ENCODE measurements around the gene ALAS2.
"Not testable (repeated sequence)": the region's sequence is repeated elsewhere in the genome, so short reads cannot be mapped to it uniquely, and the experiment has no call there.

Gene ALAS2

GRCh38 chrX:55030271-55031205 lies at the start of gene ALAS2:
TSS of gene ALAS2 (minus strand) at chrX:55030977. CDS start at chrX:55026000, 4,977 bp downstream.
- no peak within 1 kb of the TSS; the same call in 1 of the 2 replicates for H3K4me3 ChIP-seq (ENCODE audit: low read depth, low read length)
- H3K27me3 ChIP-seq (ENCODE audit: control insufficient read depth, insufficient read depth, low read length) = no peaks in the 10 kb centered on the region
- H3K4me1 ChIP-seq (ENCODE audit: control insufficient read depth, insufficient read depth, low read length) = peaks cover 3% of the 10 kb centered on the region; the same call in 1 of the 2 replicates
- H3K9ac ChIP-seq (ENCODE audit: low read length) = no peak within 1 kb of the TSS
- no peaks in the 10 kb centered on the region for H3K36me3 ChIP-seq (ENCODE audit: control insufficient read depth, insufficient read depth, low read length)
- peaks cover 21% of the 10 kb centered on the region for H3K9me3 ChIP-seq (ENCODE audit: control insufficient read depth, insufficient read depth, low read depth, low read length)
- no peak within 1 kb of the TSS for H3K27ac ChIP-seq (ENCODE audit: low read depth, low read length)

GRCh38 chrX:55074851-55075467 lies 44.2 kb upstream of the ALAS2 start, which contains the start of gene PAGE2B:
TSS of gene PAGE2B (plus strand) at chrX:55075030. CDS start at chrX:55076042, 1,012 bp downstream.
- peaks cover 19% of the 10 kb centered on the region; the same call in 1 of the 2 replicates for H3K9me3 ChIP-seq (ENCODE audit: control insufficient read depth, insufficient read depth, low read depth, low read length)
- no peaks in the 10 kb centered on the region for H3K4me1 ChIP-seq (ENCODE audit: control insufficient read depth, insufficient read depth, low read length)
- H3K9ac ChIP-seq (ENCODE audit: low read length) = no peak within 1 kb of the TSS
- H3K27ac ChIP-seq (ENCODE audit: low read depth, low read length) = no peak within 1 kb of the TSS
- H3K27me3 ChIP-seq (ENCODE audit: control insufficient read depth, insufficient read depth, low read length) = no peaks in the 10 kb centered on the region; the same call in 1 of the 2 replicates
- no peaks in the 10 kb centered on the region for H3K36me3 ChIP-seq (ENCODE audit: control insufficient read depth, insufficient read depth, low read length)
- H3K4me3 ChIP-seq (ENCODE audit: low read depth, low read length) = no peak within 1 kb of the TSS

GRCh38 chrX:55072286-55072685 lies 41.5 kb upstream of the ALAS2 start:
- H3K9ac ChIP-seq (ENCODE audit: low read length) = no peak overlapping the region
- H3K36me3 ChIP-seq (ENCODE audit: control insufficient read depth, insufficient read depth, low read length) = no peaks in the 10 kb centered on the region
- H3K9me3 ChIP-seq (ENCODE audit: control insufficient read depth, insufficient read depth, low read depth, low read length) = peaks cover 19% of the 10 kb centered on the region; the same call in 1 of the 2 replicates
- H3K4me1 ChIP-seq (ENCODE audit: control insufficient read depth, insufficient read depth, low read length) = no peaks in the 10 kb centered on the region
- H3K27me3 ChIP-seq (ENCODE audit: control insufficient read depth, insufficient read depth, low read length) = no peaks in the 10 kb centered on the region; the same call in 1 of the 2 replicates
- H3K27ac ChIP-seq (ENCODE audit: low read depth, low read length) = no peak overlapping the region
- no peak overlapping the region for H3K4me3 ChIP-seq (ENCODE audit: low read depth, low read length)

GRCh38 chrX:55067180-55067579 lies 36.4 kb upstream of the ALAS2 start:
- peaks cover 10% of the 10 kb centered on the region; the same call in 1 of the 2 replicates for H3K9me3 ChIP-seq (ENCODE audit: control insufficient read depth, insufficient read depth, low read depth, low read length)
- H3K4me3 ChIP-seq (ENCODE audit: low read depth, low read length); H3K36me3 ChIP-seq (ENCODE audit: control insufficient read depth, insufficient read depth, low read length); H3K9ac ChIP-seq (ENCODE audit: low read length); H3K4me1 ChIP-seq (ENCODE audit: control insufficient read depth, insufficient read depth, low read length); H3K27ac ChIP-seq (ENCODE audit: low read depth, low read length); H3K27me3 ChIP-seq (ENCODE audit: control insufficient read depth, insufficient read depth, low read length): not testable (repeated sequence)

GRCh38 chrX:55057675-55058249 lies 27.0 kb upstream of the ALAS2 start:
- H3K27me3 ChIP-seq (ENCODE audit: control insufficient read depth, insufficient read depth, low read length) = no peaks in the 10 kb centered on the region
- H3K36me3 ChIP-seq (ENCODE audit: control insufficient read depth, insufficient read depth, low read length) = no peaks in the 10 kb centered on the region
- H3K9me3 ChIP-seq (ENCODE audit: control insufficient read depth, insufficient read depth, low read depth, low read length) = peaks cover 7% of the 10 kb centered on the region; the same call in 1 of the 2 replicates
- no peak overlapping the region for H3K4me3 ChIP-seq (ENCODE audit: low read depth, low read length)
- H3K9ac ChIP-seq (ENCODE audit: low read length) = no peak overlapping the region
- no peak overlapping the region for H3K27ac ChIP-seq (ENCODE audit: low read depth, low read length)
- no peaks in the 10 kb centered on the region for H3K4me1 ChIP-seq (ENCODE audit: control insufficient read depth, insufficient read depth, low read length)

- Histone ChIP-seq H3K9ac (ENCODE audit: low read length) (no peak overlapping the region), H3K9me3 (ENCODE audit: control insufficient read depth, insufficient read depth, low read depth, low read length) (peaks cover 13% of the 10 kb centered on the region; the same call in 1 of the 2 replicates), H3K36me3 (ENCODE audit: control insufficient read depth, insufficient read depth, low read length) (no peaks in the 10 kb centered on the region), H3K27me3 (ENCODE audit: control insufficient read depth, insufficient read depth, low read length) (no peaks in the 10 kb centered on the region), H3K27ac (ENCODE audit: low read depth, low read length) (no peak overlapping the region), H3K4me3 (ENCODE audit: low read depth, low read length) (no peak overlapping the region), H3K4me1 (ENCODE audit: control insufficient read depth, insufficient read depth, low read length) (no peaks in the 10 kb centered on the region)
Measured at GRCh38 chrX:55056820-55057674, 26.3 kb upstream of the ALAS2 start.

GRCh38 chrX:55050599-55050998 lies 19.8 kb upstream of the ALAS2 start:
- not testable (repeated sequence) for H3K9ac ChIP-seq (ENCODE audit: low read length); H3K27me3 ChIP-seq (ENCODE audit: control insufficient read depth, insufficient read depth, low read length); H3K27ac ChIP-seq (ENCODE audit: low read depth, low read length); H3K36me3 ChIP-seq (ENCODE audit: control insufficient read depth, insufficient read depth, low read length); H3K4me1 ChIP-seq (ENCODE audit: control insufficient read depth, insufficient read depth, low read length); H3K4me3 ChIP-seq (ENCODE audit: low read depth, low read length)
- H3K9me3 ChIP-seq (ENCODE audit: control insufficient read depth, insufficient read depth, low read depth, low read length) = peaks cover 17% of the 10 kb centered on the region; the same call in 1 of the 2 replicates

- no peak overlapping the region for H3K27ac ChIP-seq (ENCODE audit: low read depth, low read length)
- H3K4me1 ChIP-seq (ENCODE audit: control insufficient read depth, insufficient read depth, low read length) = no peaks in the 10 kb centered on the region
- H3K9me3 ChIP-seq (ENCODE audit: control insufficient read depth, insufficient read depth, low read depth, low read length) = peaks cover 10% of the 10 kb centered on the region; the same call in 1 of the 2 replicates
- no peaks in the 10 kb centered on the region for H3K27me3 ChIP-seq (ENCODE audit: control insufficient read depth, insufficient read depth, low read length)
- H3K36me3 ChIP-seq (ENCODE audit: control insufficient read depth, insufficient read depth, low read length) = no peaks in the 10 kb centered on the region
- no peak overlapping the region for H3K4me3 ChIP-seq (ENCODE audit: low read depth, low read length)
- no peak overlapping the region for H3K9ac ChIP-seq (ENCODE audit: low read length)
Measured at GRCh38 chrX:55041514-55041913, 10.7 kb upstream of the ALAS2 start.

GRCh38 chrX:55039471-55039870 lies 8.7 kb upstream of the ALAS2 start:
- H3K4me3 ChIP-seq (ENCODE audit: low read depth, low read length) = no peak overlapping the region

GRCh38 chrX:55033429-55033828 lies 2.7 kb upstream of the ALAS2 start:
- H3K27ac ChIP-seq (ENCODE audit: low read depth, low read length) = no peak overlapping the region
- H3K4me1 ChIP-seq (ENCODE audit: control insufficient read depth, insufficient read depth, low read length) = peaks cover 3% of the 10 kb centered on the region; the same call in 1 of the 2 replicates
- no peaks in the 10 kb centered on the region for H3K27me3 ChIP-seq (ENCODE audit: control insufficient read depth, insufficient read depth, low read length)
- peaks cover 14% of the 10 kb centered on the region for H3K9me3 ChIP-seq (ENCODE audit: control insufficient read depth, insufficient read depth, low read depth, low read length)
- no peak overlapping the region for H3K4me3 ChIP-seq (ENCODE audit: low read depth, low read length)
- H3K9ac ChIP-seq (ENCODE audit: low read length) = no peak overlapping the region
- H3K36me3 ChIP-seq (ENCODE audit: control insufficient read depth, insufficient read depth, low read length) = no peaks in the 10 kb centered on the region

More at GRCh38 chrX:55039471-55039870, 8.7 kb upstream of the ALAS2 start:
- no peaks in the 10 kb centered on the region for H3K4me1 ChIP-seq (ENCODE audit: control insufficient read depth, insufficient read depth, low read length)
- no peak overlapping the region for H3K9ac ChIP-seq (ENCODE audit: low read length)
- peaks cover 9% of the 10 kb centered on the region for H3K9me3 ChIP-seq (ENCODE audit: control insufficient read depth, insufficient read depth, low read depth, low read length)
- no peak overlapping the region for H3K27ac ChIP-seq (ENCODE audit: low read depth, low read length)
- H3K27me3 ChIP-seq (ENCODE audit: control insufficient read depth, insufficient read depth, low read length) = no peaks in the 10 kb centered on the region
- H3K36me3 ChIP-seq (ENCODE audit: control insufficient read depth, insufficient read depth, low read length) = no peaks in the 10 kb centered on the region

Measured in HUES6 (cell line).